GM18861 (cell line): ENCODE measurements around the gene CA11.
"Not testable (repeated sequence)": the region's sequence is repeated elsewhere in the genome, so short reads cannot be mapped to it uniquely, and the experiment has no call there.

Experiments used
- ATAC-seq: cut with Tn5 transposase; IDR thresholded peaks from one replicate; pipeline ENCODE4 v1.9.1; 2021; ENCODE audit not compliant: unreplicated experiment

CA11 gene

DNA sequence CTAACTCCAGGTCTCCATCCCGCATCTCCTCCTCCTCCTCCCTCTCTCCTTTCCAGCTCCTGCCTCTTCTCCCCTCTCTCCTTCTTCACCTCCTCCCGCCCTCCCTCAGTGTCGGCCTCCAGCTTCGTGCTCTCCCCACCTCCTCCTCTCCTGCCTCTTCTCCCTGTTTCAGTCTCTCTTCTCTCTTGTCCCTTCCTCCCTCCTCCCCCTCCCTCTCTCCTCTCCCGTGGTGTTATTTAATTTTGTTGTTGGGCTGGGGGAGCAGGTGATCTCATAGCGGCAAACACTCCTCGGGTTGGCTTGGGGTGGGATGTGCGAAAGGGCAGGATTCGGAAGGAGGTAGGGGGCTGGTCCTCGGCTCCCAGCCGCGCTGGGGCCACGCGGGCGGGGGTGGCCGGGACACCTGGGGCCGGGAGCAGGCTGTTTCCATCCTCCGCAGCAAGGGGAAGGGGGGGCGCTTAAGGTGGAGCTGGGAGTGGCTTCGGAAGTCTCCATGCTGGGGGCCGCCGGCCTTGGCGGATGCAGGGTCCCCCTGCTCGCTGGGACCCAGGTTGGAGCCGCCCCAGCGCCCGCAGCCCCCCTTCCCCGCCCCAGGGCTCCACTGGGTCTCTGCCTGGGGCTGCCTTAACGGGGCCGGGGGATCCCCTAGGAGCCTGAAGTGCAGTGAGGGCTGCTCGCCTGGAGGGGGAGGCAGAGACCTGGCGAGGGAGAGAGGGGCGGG, at the start of gene CA11:
Gene CA11 (minus strand): TSS at position 187 of the 721 bp plus-strand sequence. CDS start 555 bp downstream, outside the sequence.
- ATAC-seq = no peak

DNA sequence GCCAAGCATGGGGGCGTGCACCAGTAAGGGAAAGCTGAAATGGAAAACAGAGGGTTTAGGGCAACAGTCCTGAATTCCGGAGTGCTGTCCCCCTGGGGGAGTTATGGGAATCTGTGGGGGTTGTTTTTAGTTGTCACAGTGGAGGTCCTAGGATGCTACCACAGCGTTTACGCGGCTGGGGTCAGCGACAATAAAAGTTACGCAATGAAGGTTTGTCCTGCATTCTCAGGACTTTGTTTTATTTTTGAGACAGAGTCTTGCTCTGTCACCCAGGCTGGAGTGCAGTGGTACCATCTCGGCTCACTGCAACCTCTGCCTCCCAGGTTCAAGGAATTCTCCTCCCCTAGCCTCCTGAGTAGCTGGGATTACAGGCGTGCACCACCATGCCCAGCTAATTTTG, 47.6 kb upstream of the CA11 start:
- ATAC-seq = not testable (repeated sequence)

- ATAC-seq = no peak
Observed at GRCh38 chr19:48689449-48689848, 43.5 kb upstream of the CA11 start.

GRCh38 chr19:48687776-48688175, 41.8 kb upstream of the CA11 start:
- no peak for ATAC-seq

GRCh38 chr19:48686637-48687036, 40.6 kb upstream of the CA11 start:
- not testable (repeated sequence) for ATAC-seq

- no peak for ATAC-seq
Observed at GRCh38 chr19:48686088-48686487, 40.1 kb upstream of the CA11 start.

DNA sequence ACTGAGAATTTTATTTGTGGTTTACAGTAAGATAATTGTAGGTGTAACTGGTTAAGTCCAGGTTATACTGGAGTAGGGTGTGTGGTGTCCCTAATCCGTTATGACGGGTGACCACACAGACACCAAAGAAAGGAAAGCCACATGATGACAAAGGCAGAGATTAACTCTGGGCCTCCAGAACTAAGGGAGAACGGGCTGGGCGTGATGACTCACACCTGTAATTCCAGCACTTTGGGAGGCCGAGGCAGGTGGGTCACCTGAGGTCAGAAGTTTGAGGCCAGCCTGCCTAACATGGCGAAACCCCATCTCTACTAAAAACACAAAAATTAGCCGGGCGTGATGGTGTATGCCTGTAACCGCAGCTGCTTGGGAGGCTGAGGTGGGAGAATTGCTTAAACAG, 39.6 kb upstream of the CA11 start:
- no peak for ATAC-seq

DNA sequence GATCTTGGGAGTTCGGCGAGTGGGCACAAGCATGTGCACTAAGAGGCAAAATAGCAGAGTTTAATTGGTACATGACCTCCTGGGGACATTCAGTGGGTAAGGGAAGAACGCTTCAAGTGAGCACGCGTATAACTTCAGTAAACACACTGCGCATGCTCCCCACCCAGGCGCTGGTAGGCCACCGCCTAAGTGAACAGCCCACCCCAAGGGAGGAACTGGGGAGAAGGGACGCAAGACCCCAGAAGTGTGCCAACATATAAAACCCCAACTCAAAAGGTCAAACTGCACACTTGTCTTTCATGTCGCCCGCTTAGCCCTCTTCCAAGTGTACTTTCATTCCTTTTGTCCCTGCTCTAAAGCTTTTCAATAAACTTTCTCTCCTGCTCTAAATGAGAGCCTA, 37.4 kb upstream of the CA11 start:
- no peak for ATAC-seq

- no peak for ATAC-seq
Observed at GRCh38 chr19:48681127-48681470, 35.1 kb upstream of the CA11 start.

DNA sequence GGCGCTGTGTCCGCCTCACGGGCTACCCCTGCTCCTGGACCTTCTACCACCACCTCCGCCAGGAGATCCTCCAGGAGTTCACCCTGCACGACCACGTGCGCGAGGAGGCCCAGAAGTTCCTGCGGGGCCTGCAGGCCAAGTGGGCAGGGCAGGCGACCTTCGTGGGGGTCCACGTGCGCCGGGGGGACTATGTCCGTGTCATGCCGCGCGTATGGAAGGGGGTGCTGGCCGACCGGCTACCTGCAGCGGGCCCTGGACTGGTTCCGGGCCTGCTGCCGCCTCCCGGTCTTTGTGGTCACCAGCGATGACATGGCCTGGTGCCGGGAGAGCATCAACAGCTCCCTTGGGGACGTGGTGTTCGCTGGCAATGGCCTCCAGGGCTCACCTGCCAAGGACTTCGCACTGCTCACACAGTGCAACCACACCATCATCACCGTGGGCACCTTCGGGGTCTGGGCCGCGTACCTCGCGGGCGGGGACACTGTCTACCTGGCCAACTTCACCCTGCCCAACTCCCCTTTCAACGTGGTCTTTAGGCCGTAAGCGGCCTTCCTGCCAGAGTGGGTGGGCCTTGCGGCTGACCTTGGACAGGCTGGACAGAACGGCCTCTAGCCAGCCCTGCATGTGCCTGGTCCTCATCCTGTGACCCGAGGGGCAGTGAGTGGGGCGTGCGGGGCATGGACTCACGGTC, 34.6 kb upstream of the CA11 start:
- ATAC-seq = no peak

DNA sequence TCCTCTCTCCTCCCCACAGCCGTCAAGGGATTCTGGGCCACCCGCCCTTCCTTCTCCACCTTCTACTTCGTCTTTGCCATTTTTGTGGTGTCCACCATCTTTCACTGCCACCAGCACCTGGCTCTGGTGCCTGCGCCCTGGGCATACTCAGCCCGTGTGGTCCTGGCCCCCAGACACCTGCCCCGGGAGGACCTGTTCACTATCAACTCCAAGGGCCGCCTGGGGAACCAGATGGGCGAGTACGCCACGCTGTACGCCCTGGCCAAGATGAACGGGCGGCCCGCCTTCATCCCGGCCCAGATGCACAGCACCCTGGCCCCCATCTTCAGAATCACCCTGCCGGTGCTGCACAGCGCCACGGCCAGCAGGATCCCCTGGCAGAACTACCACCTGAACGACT, 34.0 kb upstream of the CA11 start:
- ATAC-seq = not testable (repeated sequence)

- no peak for ATAC-seq
Observed at GRCh38 chr19:48678201-48678600, 32.2 kb upstream of the CA11 start.

GRCh38 chr19:48676887-48677286, 30.9 kb upstream of the CA11 start:
- ATAC-seq = no peak

- no peak for ATAC-seq
Observed at GRCh38 chr19:48676487-48676886, 30.5 kb upstream of the CA11 start.

GRCh38 chr19:48674921-48675824, 29.2 kb upstream of the CA11 start:
- no peak for ATAC-seq

DNA sequence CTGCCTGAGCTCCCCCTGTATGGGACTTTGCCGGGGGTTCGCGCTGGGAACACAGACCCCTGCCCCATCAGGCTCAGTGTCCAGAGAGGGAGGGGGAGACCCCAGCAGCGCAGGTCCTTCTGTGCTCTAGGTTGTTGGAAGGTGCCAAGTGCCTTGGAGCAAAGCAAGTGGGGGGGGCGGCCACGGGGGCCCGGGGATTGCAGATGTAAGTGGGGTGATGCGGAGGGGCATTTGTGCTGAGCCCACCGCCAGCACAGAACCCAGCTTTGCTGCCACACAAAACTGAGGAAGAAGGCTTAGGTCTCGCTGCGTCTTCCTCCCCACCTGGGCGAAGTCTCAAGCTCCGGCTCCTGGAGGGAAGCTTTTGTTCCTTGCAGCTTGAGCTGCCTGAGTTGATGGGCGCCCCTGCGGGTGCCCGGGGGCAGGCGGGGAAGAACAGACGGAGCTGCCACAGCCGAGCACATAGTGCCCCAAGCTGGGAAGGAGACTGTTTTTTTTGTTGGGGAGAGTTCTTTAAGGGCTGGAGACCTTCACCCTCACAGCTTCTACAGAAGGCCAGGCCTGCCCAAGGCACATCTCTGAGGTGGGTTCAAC, 28.3 kb upstream of the CA11 start:
- no peak for ATAC-seq

DNA sequence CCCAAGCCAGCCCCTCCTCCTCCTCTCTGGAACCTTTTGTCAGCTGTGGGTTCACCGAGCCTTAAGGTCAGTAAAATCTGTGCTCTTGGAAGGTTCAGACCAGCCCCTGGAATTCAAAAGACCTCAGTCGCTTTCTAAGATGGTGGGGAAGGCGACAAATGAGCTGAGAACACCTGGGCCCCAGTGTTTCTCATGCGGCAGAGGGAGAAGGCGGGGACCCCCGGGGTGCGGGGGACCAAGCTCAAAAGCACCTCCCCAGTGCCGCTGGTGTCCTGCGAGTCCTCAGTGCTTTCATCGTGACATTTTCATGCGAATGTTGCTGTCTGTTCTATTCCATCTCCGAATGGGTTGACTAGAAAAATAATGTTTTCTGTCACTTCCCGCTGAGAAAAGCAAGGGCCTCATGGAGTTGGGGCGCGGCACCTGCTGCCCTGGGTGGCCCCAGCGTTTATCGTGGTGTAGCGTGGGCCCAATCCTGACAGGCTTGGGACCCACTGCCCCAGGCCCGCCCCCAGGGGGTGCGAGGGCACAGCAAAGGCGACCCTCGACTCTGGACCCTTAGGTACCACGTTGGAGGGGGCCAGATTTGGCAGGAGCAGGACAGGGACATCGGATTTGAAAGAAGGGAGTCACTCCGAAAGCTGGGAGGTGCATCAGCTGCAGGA, 27.6 kb upstream of the CA11 start:
- ATAC-seq = no peak

DNA sequence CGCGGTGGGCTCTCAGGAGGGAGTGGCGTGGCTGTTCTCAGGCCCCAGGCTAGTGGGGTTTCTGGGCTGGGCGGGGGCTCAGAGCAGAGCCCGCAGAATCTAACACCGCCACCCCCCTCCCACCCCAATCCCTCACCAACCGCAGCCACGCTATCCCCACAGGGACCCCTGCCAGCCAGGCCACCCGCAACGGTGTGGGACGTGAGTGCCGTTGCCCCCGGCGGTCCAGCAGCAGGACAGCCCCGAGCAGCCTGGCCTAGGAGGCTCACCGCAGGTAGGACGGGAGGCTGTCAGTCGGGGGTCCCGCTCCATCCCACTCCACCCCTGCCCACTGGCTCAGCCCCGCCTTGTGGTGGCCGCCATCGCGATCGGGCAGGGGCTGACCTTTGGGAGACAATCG, 27.0 kb upstream of the CA11 start, which contains the start of gene NTN5:
Gene NTN5 (minus strand): TSS at position 24 of the 400 bp plus-strand sequence. CDS start 2,031 bp downstream, outside the sequence.
- no peak for ATAC-seq

GRCh38 chr19:48671446-48671995, 25.5 kb upstream of the CA11 start:
- ATAC-seq = no peak

GRCh38 chr19:48670699-48671445, 24.9 kb upstream of the CA11 start:
- ATAC-seq = no peak
